Measurements from ENCODE around the gene PRIMA1. TPM values are rescaled to one million over a fixed set of nuclear protein-coding genes. Genes with fewer than 3 reads are reported as not detected.

PRIMA1 gene
- total and polyA plus RNA-seq, 9 of the 15 experiments (the other 6 are each of a cell fraction or from before 2014, with no cell fraction given) = not detected

DNA sequence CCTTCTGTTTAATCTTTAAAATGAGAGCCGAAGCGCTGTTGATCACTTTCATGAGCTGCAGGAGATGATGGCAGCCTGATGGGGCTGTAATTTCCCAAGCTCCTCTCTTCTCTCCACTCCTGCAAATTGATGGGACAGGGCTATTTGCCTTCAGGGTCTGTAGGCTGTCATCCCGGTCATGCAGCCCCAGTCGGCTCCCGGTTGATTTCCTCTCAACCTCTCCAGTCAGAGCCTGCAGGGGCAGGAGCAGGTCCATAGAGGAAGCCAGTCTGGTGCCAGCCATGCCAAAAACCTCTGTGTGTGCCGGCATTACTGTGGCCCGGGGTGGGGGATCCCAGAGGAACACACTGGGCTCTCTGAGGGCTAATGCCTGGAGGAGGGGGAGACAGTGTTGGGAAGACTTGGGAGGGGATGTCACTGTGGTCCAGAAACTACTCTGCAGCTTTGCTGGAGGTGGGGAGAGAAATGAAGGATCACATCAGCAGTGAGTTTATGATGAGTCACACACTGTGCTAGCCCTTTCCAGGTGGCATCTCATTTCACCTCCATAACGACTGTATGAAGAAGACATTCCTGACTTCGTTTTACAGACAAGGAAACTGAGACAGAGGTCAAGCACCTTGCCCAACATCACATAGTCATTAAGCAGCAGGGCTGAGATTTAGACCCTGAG, 46.5 kb upstream of the PRIMA1 start:
- no peak overlapping the region for H3K9ac ChIP-seq (ENCODE audit: insufficient read depth in 1 of 2, low read depth in 2 of 2, low read length in 2 of 2)
- H4K20me1 ChIP-seq (replicated peaks; ENCODE audit: control insufficient read depth, insufficient read depth, low read length) = no peaks in the 10 kb centered on the region
- H3K4me1 ChIP-seq (replicated peaks in 1 of 2; ENCODE audit: control insufficient read depth in 2 of 2, insufficient read depth in 2 of 2, low read length in 2 of 2) = no peaks in the 10 kb centered on the region
- intact Hi-C loops (cut with micrococcal nuclease) = no loop called here
- WGBS (ENCODE audit: insufficient coverage, low coverage, missing lambda C conversion rate) = 0% methylated on average over 8 of the region's 9 CpGs
- no peak for FAIRE-seq
- H3K36me3 ChIP-seq (ENCODE audit: control insufficient read depth, insufficient read depth, low read length) = no peaks in the 10 kb centered on the region
- H3K9me1 ChIP-seq (ENCODE audit: control insufficient read depth, insufficient read depth, low read length) = no peaks in the 10 kb centered on the region
- H3K4me3 ChIP-seq = no peak overlapping the region
- no peak for ATAC-seq
- no peaks in the 10 kb centered on the region for H3K9me3 ChIP-seq (replicated peaks; ENCODE audit: control insufficient read depth, insufficient read depth, low read depth, low read length)
- CTCF ChIA-PET (ENCODE audit: low intra/inter-chr PET ratio) = no interaction called here
- no peak for DNase-seq (ENCODE audit: extremely low read depth in 1 of 4, low spot score in 3 of 4)
- POLR2A ChIA-PET = no interaction called here
- H3K79me2 ChIP-seq (ENCODE audit: control insufficient read depth, insufficient read depth, low read length) = no peaks in the 10 kb centered on the region
- in situ Hi-C loops (cut with MboI) = no loop called here
- no peak overlapping the region for H2AFZ ChIP-seq (ENCODE audit: low read depth, low read length)
- BruUV-seq (replicated peaks) = no TSS peak
- H3K27me3 ChIP-seq (ENCODE audit: control insufficient read depth in 2 of 2, insufficient read depth in 2 of 2, low read length in 2 of 2) = no peaks in the 10 kb centered on the region
- no peak overlapping the region for H3K27ac ChIP-seq (ENCODE audit: extremely low read depth, low read depth, low read length)
- no peak overlapping the region for H3K4me2 ChIP-seq (ENCODE audit: insufficient read depth, low read length)
- TF ChIP-seq ZFX (CRISPR knock-in tag; IDR thresholded peaks at IDR 0.05) (no peak), ZBTB7A (IDR thresholded peaks at IDR 0.05; ENCODE audit: borderline replicate concordance, control insufficient read depth, low read depth, low read length) (no peak), STAT5A (IDR thresholded peaks at IDR 0.05; ENCODE audit: borderline replicate concordance, low read length) (no peak), CBX2 (IDR thresholded peaks at IDR 0.05; ENCODE audit: insufficient read depth, low read length, poor library complexity, severe bottlenecking) (no peak), CCAR2 (IDR thresholded peaks at IDR 0.05; ENCODE audit: low read depth, low read length) (no peak), SPI1 (IDR thresholded peaks at IDR 0.05; ENCODE audit: borderline replicate concordance, low read depth, low read length) (no peak), ZHX1 (conservative IDR thresholded peaks at IDR 0.05; ENCODE audit: low read length) (no peak)
- TF ChIP-seq, protein P1, sequence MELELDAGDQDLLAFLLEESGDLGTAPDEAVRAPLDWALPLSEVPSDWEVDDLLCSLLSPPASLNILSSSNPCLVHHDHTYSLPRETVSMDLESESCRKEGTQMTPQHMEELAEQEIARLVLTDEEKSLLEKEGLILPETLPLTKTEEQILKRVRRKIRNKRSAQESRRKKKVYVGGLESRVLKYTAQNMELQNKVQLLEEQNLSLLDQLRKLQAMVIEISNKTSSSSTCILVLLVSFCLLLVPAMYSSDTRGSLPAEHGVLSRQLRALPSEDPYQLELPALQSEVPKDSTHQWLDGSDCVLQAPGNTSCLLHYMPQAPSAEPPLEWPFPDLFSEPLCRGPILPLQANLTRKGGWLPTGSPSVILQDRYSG (tag; conservative IDR thresholded peaks at IDR 0.05; ENCODE audit: low read depth) = no peak
